HG03558 (cell line): Measurements from ENCODE around the gene KCNF1.
"Not testable (repeated sequence)": the region's sequence is repeated elsewhere in the genome, so short reads cannot be mapped to it uniquely, and the experiment has no call there.

Experiments used
- ATAC-seq: cut with Tn5 transposase; IDR thresholded peaks from one replicate; pipeline ENCODE4 v1.9.1; 2021; ENCODE audit warnings: moderate number of reproducible peaks; ENCODE audit not compliant: unreplicated experiment; ENCODE audit errors: extremely low read depth

The KCNF1 gene

DNA sequence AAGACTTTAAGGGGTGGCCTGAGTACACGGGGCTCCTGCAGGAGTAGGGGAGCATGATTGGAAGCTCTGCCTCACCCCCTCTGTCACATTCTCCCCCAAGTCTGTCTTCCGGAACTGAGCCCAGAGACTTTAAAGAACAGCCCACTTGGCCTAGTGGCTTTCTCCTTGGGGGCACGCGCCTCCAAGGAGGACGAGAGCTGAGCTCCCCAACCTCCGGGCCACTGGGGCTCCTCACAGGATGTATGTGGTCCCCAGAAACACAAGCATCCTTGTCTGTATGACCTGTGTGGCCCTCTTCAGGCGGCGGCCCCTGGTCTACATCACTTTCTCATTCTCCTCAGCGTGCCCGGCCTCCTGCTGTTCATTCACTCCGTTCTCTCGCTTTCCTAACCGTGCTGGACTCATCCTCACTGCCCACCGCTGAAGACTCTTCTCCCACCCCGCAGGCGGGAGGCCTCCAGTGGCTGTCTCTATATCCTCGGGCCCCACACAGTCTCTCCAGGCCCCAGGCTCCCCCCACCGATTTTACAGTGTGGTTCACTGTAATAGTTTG, 23.7 kb downstream of the KCNF1 start:
- no peak for ATAC-seq

DNA sequence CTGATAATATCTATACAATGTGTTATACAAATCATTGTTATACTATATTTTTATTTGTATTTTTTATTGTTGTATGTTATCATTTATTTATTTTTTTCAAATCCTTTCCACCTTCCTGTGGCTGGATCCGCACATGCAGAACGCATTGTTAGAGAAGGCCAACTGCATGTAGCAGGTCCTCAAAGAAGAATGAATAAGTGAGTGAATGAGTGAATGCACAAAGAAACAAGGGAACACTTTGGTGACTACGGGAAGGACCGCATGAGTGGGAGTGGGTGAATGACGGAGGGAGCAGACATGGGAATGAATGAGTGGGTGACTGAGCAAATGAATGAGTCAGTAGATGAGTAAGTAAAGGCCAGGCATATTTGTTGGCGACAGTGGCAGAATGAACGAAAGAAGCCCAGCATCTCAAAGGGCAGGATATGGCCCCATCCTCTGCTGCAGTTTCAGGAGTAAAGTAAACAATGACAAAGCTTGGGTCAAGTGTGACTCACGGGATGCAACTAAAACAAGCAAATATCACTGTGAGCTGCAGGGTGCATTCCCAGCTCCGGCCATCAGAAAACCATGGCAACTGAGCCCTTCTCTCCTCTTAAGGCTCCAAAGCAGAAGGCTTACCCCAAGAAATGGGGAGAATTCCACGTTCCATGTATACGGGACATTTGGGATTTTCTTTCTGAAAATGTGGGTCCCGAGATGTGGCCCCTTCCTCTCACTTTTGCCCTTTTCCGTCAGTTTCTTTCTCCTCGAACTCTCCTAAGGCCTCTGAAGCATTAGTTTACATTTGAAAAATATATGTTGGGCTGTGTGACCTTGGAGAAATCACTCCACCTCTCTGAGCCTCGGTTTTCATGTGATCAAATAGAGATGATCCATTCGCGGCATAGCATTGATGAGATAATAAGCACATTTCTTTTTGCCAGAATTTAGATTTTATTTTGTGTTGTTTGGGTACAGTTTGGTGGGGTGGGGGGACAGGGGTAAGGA, 24.5 kb downstream of the KCNF1 start:
- ATAC-seq, result no peak

DNA sequence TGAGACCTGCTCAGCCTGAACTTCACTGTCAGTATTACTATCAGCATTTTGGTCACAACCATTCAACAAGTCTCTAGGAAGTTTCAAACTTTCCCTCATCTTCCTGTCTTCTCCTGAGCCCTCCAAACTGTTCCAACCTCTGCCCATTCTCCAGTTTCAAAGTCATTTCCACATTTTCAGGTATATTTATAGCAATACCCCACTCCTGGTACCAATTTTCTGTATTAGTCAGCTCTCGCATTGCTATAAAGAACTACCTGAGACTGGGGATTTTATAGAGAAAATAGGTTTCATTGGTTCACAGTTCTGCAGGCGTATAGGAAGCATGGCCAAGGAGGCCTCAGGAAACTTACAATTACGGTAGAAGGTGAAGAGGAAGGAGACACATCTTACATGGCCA, 27.3 kb downstream of the KCNF1 start:
- ATAC-seq, result no peak

DNA sequence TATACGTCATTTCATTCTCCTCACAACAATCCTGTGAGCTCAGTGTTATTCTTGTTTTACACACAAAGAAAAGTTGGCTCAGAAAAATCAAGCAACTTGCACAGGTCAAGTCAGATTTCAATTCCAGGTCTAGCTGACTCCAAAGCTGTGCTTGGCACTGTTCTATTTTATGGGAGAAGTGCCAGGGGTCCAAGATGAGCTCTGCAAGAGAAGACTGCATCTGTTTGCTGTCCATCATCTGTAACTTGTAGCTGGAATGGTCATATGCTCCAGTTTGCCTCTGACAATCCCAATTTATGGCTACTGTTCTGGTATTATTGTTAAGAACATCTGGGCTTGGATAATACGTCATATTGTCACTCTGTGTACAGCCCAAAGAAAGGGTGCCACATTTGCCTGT, 28.9 kb downstream of the KCNF1 start:
- ATAC-seq, result no peak

DNA sequence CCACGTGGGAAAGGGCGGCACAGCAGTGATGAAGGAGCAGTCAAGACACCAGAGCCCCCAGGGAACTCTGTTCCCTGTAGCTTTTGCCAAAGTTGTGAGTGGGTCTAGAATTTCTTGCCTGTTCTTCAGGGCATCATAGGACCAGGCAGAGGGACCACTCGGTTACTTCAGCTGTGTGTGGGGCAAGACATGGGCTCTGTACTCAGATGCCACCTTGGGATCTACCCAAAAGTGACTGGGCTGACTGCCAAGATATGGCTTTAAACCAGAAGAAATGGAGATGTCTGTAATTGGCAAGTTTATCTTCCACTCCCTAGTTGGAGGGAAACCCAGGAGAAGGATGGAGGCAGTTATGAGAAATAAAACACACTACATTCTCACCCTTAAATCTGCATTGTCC, 29.6 kb downstream of the KCNF1 start:
- ATAC-seq, result no peak

GRCh38 chr2:10944799-10945198, 33.1 kb downstream of the KCNF1 start:
- ATAC-seq, result no peak

DNA sequence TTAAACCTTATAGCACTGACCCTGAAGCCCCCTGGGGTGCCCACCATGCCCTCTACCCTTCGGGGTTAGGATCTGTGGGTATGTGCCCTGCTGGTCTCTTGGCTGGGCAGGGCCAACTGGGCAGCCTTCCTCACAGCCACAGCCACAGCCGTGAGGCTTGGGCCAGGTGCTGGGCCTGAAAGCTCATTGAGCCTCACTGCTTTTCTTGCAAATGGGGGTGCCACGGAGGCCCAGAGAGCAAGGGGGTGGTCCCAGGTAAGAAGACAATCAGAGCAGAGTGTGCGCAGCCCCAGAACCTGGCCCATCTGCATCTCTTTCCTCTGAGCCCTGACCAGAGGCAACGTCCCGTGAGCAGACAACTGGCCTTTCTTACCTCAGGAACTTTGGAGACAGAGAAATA, 34.7 kb downstream of the KCNF1 start:
- ATAC-seq, result no peak

- no peak for ATAC-seq
Observed at GRCh38 chr2:10947005-10947440, 35.3 kb downstream of the KCNF1 start.

- no peak for ATAC-seq
Observed at GRCh38 chr2:10947446-10948187, 35.9 kb downstream of the KCNF1 start.

DNA sequence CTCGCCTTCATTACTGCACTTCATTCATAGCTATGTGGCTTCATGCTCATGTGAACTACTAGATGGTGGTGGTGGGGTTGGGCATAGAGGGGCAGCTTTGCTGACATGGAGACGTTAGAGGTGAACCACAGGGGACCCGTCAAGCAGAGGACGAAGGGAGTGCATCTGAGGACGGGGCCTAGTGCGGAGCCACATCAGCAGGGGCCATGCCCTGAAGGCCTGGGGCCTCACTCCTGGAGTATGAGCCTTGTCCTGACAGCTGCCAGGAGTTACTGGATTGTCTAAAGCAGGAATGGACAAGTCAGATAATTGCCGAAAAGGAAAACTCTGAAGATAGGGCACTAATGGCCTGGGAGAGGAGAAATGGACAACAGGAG, 36.4 kb downstream of the KCNF1 start:
- no peak for ATAC-seq

DNA sequence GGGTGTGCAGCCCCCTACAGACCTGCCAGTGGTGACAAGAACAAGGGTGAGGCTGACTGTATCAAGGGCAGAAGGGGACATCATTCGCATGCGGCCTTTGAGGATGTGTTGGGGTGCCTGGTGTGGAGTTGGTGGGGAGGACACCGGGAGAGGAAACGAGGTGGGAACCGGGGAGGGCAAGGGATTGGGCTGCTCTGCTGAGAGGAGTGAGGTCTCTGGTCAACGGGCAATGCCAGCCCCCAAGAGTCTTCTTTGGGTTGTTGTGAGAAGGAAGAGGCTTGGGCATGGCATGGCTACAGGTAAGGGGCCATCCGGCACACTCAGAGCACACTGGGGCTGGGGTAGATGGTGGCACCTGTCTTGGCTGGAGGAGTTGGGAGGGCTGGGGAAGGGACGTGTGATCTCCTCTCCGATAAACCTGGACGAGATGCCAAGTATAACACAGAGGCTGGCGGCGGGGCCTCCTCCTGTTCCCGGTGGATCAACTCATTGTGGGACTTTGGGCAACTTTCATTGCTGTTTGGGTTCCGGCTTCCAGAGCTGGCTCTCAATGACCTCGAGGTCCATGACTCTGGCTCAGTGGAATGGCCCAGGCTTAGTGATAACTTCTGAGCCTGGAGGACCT, 37.0 kb downstream of the KCNF1 start:
- ATAC-seq, result no peak

GRCh38 chr2:10949835-10950234, 38.1 kb downstream of the KCNF1 start:
- no peak for ATAC-seq

- no peak for ATAC-seq
Observed at GRCh38 chr2:10951558-10952414, 40.1 kb downstream of the KCNF1 start.

- no peak for ATAC-seq
Observed at GRCh38 chr2:10954416-10954815, 42.7 kb downstream of the KCNF1 start.

- ATAC-seq, result no peak
Observed at GRCh38 chr2:10954856-10955818, 43.4 kb downstream of the KCNF1 start.

- ATAC-seq, result no peak
Observed at GRCh38 chr2:10956006-10956790, 44.5 kb downstream of the KCNF1 start.

GRCh38 chr2:10957391-10957790, 45.7 kb downstream of the KCNF1 start:
- no peak for ATAC-seq

- ATAC-seq, result not testable (repeated sequence)
Observed at GRCh38 chr2:10958452-10958851, 46.7 kb downstream of the KCNF1 start.
